ENCODE results near the gene RIN1. TPM values are rescaled to one million over a fixed set of nuclear protein-coding genes. Genes with fewer than 3 reads are reported as not detected.

RIN1 gene
- total and polyA plus RNA-seq, 2 donors (not counting 1 experiment from before 2014, with no cell fraction given) = 0.72 to 1.7 TPM

GRCh38 chr11:66339686-66340483 lies 3.7 kb upstream of the RIN1 start:
- Histone ChIP-seq H3K9ac (ENCODE audit: low read length) (no peak overlapping the region), H3K4me3 (ENCODE audit: control extremely low read depth in 1 of 5, extremely low read depth in 1 of 5, insufficient read depth in 1 of 5, low read depth in 2 of 5, low read length in 4 of 5) (no peak overlapping the region), H3K27ac (ENCODE audit: low read length in 2 of 2) (no peak overlapping the region), H3K4me1 (ENCODE audit: control insufficient read depth in 2 of 2, insufficient read depth in 2 of 2, low read length in 2 of 2) (peaks cover 22 to 40% of the 10 kb centered on the region in 2 donors), H3K27me3 (replicated peaks in 1 of 4; ENCODE audit: control extremely low read depth in 1 of 4, control insufficient read depth in 3 of 4, insufficient read depth in 4 of 4, low read length in 3 of 4) (peaks cover 0 to 9% (median 3%) of the 10 kb centered on the region in 4 experiments), H3K9me3 (ENCODE audit: control extremely low read depth in 1 of 3, control insufficient read depth in 2 of 3, insufficient read depth in 1 of 3, low read length in 2 of 3) (no peaks in the 10 kb centered on the region), H3K79me2 (ENCODE audit: control insufficient read depth, insufficient read depth, low read length) (peaks cover 28% of the 10 kb centered on the region), H4K20me1 (ENCODE audit: control insufficient read depth, insufficient read depth, low read length, poor library complexity, severe bottlenecking) (peaks cover 53% of the 10 kb centered on the region), H3K4me2 (replicated peaks; ENCODE audit: low read depth, low read length, poor library complexity, severe bottlenecking) (no peak overlapping the region), H2AFZ (ENCODE audit: insufficient read depth, low read depth, low read length, poor library complexity, severe bottlenecking) (no peak overlapping the region), H3K36me3 (replicated peaks in 1 of 2; ENCODE audit: control extremely low read depth in 1 of 2, control insufficient read depth in 1 of 2, extremely low read depth in 1 of 2, insufficient read depth in 2 of 2, low read length in 1 of 2) (peaks cover 0 to 49% of the 10 kb centered on the region in 2 experiments)
- no peak for DNase-seq
- 84% methylated on average over 14 of the region's 14 CpGs for WGBS (ENCODE audit: insufficient coverage)
- TF ChIP-seq EZH2 (IDR thresholded peaks at IDR 0.05; ENCODE audit: borderline replicate concordance, insufficient read depth, low read depth, low read length, poor library complexity, severe bottlenecking) (no peak), CTCF (IDR thresholded peaks at IDR 0.05) (no peak)
- CTCF ChIA-PET = interaction anchor here (1.0 to 3.1 kb wide), 3 partner anchors 10 to 46 kb away, joined by 3 to 13 read pairs (median 4); no protein-coding TSS in a partner anchor
- H3K4me1 Mint-ChIP-seq = peaks cover 41% of the 10 kb centered on the region
- no peak overlapping the region for H3K4me3 Mint-ChIP-seq
- H3K9me3 Mint-ChIP-seq (ENCODE audit: insufficient read depth) = no peaks in the 10 kb centered on the region
- POLR2A ChIA-PET = interaction anchor here (0.7 kb wide), 1 partner anchor 8 kb away, joined by 3 read pairs; no protein-coding TSS in a partner anchor
- intact Hi-C loops (cut with micrococcal nuclease) = no loop called here
- H3K27ac Mint-ChIP-seq = no peak overlapping the region
- ATAC-seq (ENCODE audit: low read depth) = no peak
- H3K27me3 Mint-ChIP-seq = no peaks in the 10 kb centered on the region

GRCh38 chr11:66339162-66339675 lies 3.0 kb upstream of the RIN1 start:
- ATAC-seq (ENCODE audit: low read depth) (no peak), DNase-seq (no peak)
- H3K4me3 ChIP-seq (ENCODE audit: control extremely low read depth in 1 of 5, extremely low read depth in 1 of 5, insufficient read depth in 1 of 5, low read depth in 2 of 5, low read length in 4 of 5) = no peak overlapping the region
- H3K9me3 ChIP-seq (ENCODE audit: control extremely low read depth in 1 of 3, control insufficient read depth in 2 of 3, insufficient read depth in 1 of 3, low read length in 2 of 3) = no peaks in the 10 kb centered on the region
- 97% methylated on average over 5 of the region's 6 CpGs for WGBS (ENCODE audit: insufficient coverage)
- Mint-ChIP-seq H3K9me3 (ENCODE audit: insufficient read depth) (no peaks in the 10 kb centered on the region), H3K4me1 (peaks cover 35% of the 10 kb centered on the region), H3K27me3 (no peaks in the 10 kb centered on the region), H3K27ac (no peak overlapping the region), H3K4me3 (no peak overlapping the region)
- intact Hi-C loops (cut with micrococcal nuclease) = no loop called here
- H3K9ac ChIP-seq (ENCODE audit: low read length) = no peak overlapping the region
- H3K27ac ChIP-seq (ENCODE audit: low read length in 2 of 2) = no peak overlapping the region
- no peak overlapping the region for H2AFZ ChIP-seq (ENCODE audit: insufficient read depth, low read depth, low read length, poor library complexity, severe bottlenecking)
- peaks cover 0 to 49% of the 10 kb centered on the region in 2 experiments for H3K36me3 ChIP-seq (replicated peaks in 1 of 2; ENCODE audit: control extremely low read depth in 1 of 2, control insufficient read depth in 1 of 2, extremely low read depth in 1 of 2, insufficient read depth in 2 of 2, low read length in 1 of 2)
- ChIA-PET POLR2A (interaction anchor here (0.7 kb wide), 1 partner anchor 9 kb away, joined by 3 read pairs; no protein-coding TSS in a partner anchor), CTCF (interaction anchor here (1.0 kb wide), 1 partner anchor 47 kb away, joined by 3 read pairs; no protein-coding TSS in a partner anchor)
- H3K79me2 ChIP-seq (ENCODE audit: control insufficient read depth, insufficient read depth, low read length) = peaks cover 22% of the 10 kb centered on the region
- H4K20me1 ChIP-seq (ENCODE audit: control insufficient read depth, insufficient read depth, low read length, poor library complexity, severe bottlenecking) = peaks cover 48% of the 10 kb centered on the region
- peaks cover 19 to 36% of the 10 kb centered on the region in 2 donors for H3K4me1 ChIP-seq (ENCODE audit: control insufficient read depth in 2 of 2, insufficient read depth in 2 of 2, low read length in 2 of 2)
- TF ChIP-seq EZH2 (IDR thresholded peaks at IDR 0.05; ENCODE audit: borderline replicate concordance, insufficient read depth, low read depth, low read length, poor library complexity, severe bottlenecking) (no peak), CTCF (IDR thresholded peaks at IDR 0.05) (no peak)
- no peak overlapping the region for H3K4me2 ChIP-seq (replicated peaks; ENCODE audit: low read depth, low read length, poor library complexity, severe bottlenecking)
- H3K27me3 ChIP-seq (replicated peaks in 1 of 4; ENCODE audit: control extremely low read depth in 1 of 4, control insufficient read depth in 3 of 4, insufficient read depth in 4 of 4, low read length in 3 of 4) = peaks cover 0 to 9% (median 3%) of the 10 kb centered on the region in 4 experiments
